Mammary epithelial cell (primary cell): ENCODE results near the gene RYR1.
"Not testable (repeated sequence)": the region's sequence is repeated elsewhere in the genome, so short reads cannot be mapped to it uniquely, and the experiment has no call there.

Experiments
- EZH2 ChIP-seq: IDR thresholded peaks from 2 replicates; pipeline ENCODE4 v1.6.1; 2012; ENCODE audit warnings: low read length, inconsistent platforms, borderline replicate concordance
- TF ChIP-seq, protein P1 (sequence below), 2 donors: IDR thresholded peaks in 1 of 2; conservative IDR thresholded peaks in 1 of 2; 2 replicates each; pipeline ENCODE4 v1.5.1; 2011 to 2012; ENCODE audit warnings: inconsistent platforms in 2 of 2, low read length in 2 of 2, mild to moderate bottlenecking in 2 of 2, control low read depth in 1 of 2, low read depth in 1 of 2; ENCODE audit not compliant: insufficient read depth in 1 of 2; ENCODE audit errors: extremely low read depth in 1 of 2

DNA sequence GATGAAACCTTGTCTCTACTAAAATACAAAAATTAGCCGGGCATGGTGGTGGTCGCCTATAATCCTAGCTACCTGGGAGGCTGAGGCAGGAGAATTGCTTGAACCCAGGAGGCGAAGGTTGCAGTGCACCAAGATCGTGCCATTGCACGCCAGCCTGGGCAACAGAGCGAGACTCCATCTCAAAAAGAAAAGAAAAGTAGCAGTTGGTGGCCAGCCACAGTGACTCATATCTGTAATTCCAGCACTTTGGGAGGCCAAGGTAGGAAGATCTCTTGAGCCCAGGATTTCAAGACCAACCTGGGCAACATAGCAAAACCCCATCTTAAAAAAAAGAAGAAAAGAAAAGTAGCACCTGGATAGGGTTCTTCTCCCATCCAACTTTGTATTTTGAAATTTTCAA, 79.7 kb downstream of the RYR1 start:
- TF ChIP-seq, protein P1, sequence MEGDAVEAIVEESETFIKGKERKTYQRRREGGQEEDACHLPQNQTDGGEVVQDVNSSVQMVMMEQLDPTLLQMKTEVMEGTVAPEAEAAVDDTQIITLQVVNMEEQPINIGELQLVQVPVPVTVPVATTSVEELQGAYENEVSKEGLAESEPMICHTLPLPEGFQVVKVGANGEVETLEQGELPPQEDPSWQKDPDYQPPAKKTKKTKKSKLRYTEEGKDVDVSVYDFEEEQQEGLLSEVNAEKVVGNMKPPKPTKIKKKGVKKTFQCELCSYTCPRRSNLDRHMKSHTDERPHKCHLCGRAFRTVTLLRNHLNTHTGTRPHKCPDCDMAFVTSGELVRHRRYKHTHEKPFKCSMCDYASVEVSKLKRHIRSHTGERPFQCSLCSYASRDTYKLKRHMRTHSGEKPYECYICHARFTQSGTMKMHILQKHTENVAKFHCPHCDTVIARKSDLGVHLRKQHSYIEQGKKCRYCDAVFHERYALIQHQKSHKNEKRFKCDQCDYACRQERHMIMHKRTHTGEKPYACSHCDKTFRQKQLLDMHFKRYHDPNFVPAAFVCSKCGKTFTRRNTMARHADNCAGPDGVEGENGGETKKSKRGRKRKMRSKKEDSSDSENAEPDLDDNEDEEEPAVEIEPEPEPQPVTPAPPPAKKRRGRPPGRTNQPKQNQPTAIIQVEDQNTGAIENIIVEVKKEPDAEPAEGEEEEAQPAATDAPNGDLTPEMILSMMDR (conservative IDR thresholded peaks at IDR 0.05 in 1 of 2, IDR thresholded peaks at IDR 0.05 in 1 of 2; ENCODE audit: extremely low read depth in 1 of 2, insufficient read depth in 1 of 2, low read depth in 1 of 2, low read length in 2 of 2), result not testable (repeated sequence)
- not testable (repeated sequence) for TF ChIP-seq EZH2
